Endothelial cell (in vitro differentiated cells): Measurements from ENCODE around the gene ALCAM. TPM values are rescaled to one million over a fixed set of nuclear protein-coding genes. Genes with fewer than 3 reads are reported as not detected.

Experiments used
- DNase-seq: peaks from one replicate; pipeline ENCODE4 v3.0.0; 2021; ENCODE audit warnings: low spot score
- H3K27ac Mint-ChIP-seq: one replicate; pipeline ENCODE4 v1.8.0; 2021; ENCODE audit warnings: mixed read lengths, inconsistent platforms; ENCODE audit not compliant: unreplicated experiment
- H3K27me3 Mint-ChIP-seq: one replicate; pipeline ENCODE4 v1.8.0; 2021; ENCODE audit warnings: mild to moderate bottlenecking, moderate library complexity, mixed read lengths, inconsistent platforms; ENCODE audit not compliant: unreplicated experiment
- H3K36me3 Mint-ChIP-seq: one replicate; pipeline ENCODE4 v1.8.0; 2021; ENCODE audit warnings: mild to moderate bottlenecking, low read depth, mixed read lengths, inconsistent platforms; ENCODE audit not compliant: unreplicated experiment
- H3K4me1 Mint-ChIP-seq: one replicate; pipeline ENCODE4 v1.8.0; 2021; ENCODE audit warnings: mild to moderate bottlenecking, mixed read lengths, inconsistent platforms; ENCODE audit not compliant: unreplicated experiment
- H3K4me3 Mint-ChIP-seq: one replicate; pipeline ENCODE4 v1.8.0; 2021; ENCODE audit warnings: mild to moderate bottlenecking, mixed read lengths, inconsistent platforms; ENCODE audit not compliant: unreplicated experiment
- H3K9me3 Mint-ChIP-seq: one replicate; pipeline ENCODE4 v1.8.0; 2021; ENCODE audit warnings: mixed read lengths, inconsistent platforms; ENCODE audit not compliant: unreplicated experiment
- total RNA-seq: library from RNA; stranded (reverse); fragmentation: NEBNext Ultra II Directional; extraction: Animal tissue kit (Norgen Biotek cat#: 25700); gene quantifications from one replicate; pipeline ENCODE4 v1.2.1, GENCODE V29; 2021; ENCODE audit not compliant: unreplicated experiment
- TF ChIP-seq, protein P1 (sequence below): fragments of 200-600 bp; sonication (generic); IDR thresholded peaks from one replicate; pipeline ENCODE4 v1.5.0; 2021; ENCODE audit warnings: antibody characterized with exemption; ENCODE audit not compliant: unreplicated experiment

Gene ALCAM
- total RNA-seq, 1 donor from 2014 or later: 14.0 TPM

DNA sequence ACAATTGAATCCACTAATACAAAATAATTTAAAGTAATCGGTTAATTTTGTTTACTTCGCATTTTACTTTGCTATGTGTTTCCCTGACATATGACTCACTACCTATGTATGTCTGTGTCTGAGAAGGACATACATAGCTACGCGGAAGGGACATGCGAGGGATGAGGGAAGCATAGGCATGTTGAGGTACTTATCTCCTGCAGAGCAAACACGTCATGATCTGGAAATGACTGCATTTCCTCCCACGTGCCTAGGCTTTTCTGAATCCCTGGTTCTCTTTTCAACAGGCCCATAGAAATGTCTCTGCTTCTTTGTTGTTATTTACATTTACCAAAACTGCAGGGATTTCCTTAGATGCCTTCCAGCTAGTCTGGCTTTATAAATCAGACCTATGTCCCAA is 27.5 kb downstream of the ALCAM start:
- DNase-seq: no peak
- Mint-ChIP-seq H3K4me3 (no peak overlapping the region), H3K27ac (no peak overlapping the region)

DNA sequence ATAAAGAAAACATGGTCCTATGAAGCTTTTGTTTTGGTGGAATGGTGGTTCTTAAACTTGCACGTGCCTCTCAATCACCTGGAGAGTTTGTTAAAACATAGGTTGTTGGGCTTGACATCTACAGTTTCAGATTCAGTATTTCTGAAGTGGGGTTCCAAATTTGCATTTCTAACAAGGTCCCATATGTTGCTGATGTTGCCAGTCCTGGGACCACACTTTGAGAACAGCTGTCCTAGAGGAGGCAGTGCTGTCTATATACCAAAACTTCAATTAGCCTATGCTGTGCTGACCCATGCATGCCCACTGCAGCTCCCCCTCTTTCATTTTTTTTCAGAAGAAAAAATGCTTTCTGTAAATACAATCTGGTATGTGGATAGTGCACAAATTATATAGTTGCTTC is 31.3 kb downstream of the ALCAM start:
- no peak for DNase-seq
- Mint-ChIP-seq H3K36me3 (no peaks in the 10 kb centered on the region), H3K27ac (no peak overlapping the region), H3K9me3 (no peaks in the 10 kb centered on the region), H3K4me1 (no peaks in the 10 kb centered on the region), H3K27me3 (no peaks in the 10 kb centered on the region), H3K4me3 (no peak overlapping the region)
- TF ChIP-seq, protein P1, sequence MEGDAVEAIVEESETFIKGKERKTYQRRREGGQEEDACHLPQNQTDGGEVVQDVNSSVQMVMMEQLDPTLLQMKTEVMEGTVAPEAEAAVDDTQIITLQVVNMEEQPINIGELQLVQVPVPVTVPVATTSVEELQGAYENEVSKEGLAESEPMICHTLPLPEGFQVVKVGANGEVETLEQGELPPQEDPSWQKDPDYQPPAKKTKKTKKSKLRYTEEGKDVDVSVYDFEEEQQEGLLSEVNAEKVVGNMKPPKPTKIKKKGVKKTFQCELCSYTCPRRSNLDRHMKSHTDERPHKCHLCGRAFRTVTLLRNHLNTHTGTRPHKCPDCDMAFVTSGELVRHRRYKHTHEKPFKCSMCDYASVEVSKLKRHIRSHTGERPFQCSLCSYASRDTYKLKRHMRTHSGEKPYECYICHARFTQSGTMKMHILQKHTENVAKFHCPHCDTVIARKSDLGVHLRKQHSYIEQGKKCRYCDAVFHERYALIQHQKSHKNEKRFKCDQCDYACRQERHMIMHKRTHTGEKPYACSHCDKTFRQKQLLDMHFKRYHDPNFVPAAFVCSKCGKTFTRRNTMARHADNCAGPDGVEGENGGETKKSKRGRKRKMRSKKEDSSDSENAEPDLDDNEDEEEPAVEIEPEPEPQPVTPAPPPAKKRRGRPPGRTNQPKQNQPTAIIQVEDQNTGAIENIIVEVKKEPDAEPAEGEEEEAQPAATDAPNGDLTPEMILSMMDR: no peak

More for the DNA sequence above, 27.5 kb downstream of the ALCAM start:
- Mint-ChIP-seq H3K4me1 (no peaks in the 10 kb centered on the region), H3K36me3 (peaks cover 6% of the 10 kb centered on the region), H3K27me3 (no peaks in the 10 kb centered on the region), H3K9me3 (no peaks in the 10 kb centered on the region)
- TF ChIP-seq, protein P1: no peak

DNA sequence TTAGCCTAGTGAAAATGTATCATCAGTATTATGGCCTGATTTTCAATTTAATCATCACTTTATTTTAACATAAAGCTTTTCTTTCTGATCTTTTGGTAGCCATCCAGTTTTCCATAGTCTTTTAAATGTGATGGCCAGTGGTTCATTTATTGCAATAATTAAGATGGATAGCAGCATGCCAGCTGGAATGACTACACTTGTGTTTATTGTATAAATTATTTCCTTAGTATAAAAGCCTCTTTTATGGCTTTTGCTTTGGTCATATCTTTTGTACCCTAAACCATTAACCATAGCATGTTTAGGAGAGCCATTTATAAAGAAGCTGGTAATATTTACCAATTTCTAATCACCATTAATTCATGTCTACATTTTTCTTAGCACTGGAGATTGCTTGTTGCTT is 31.7 kb downstream of the ALCAM start:
- no peaks in the 10 kb centered on the region for H3K4me1 Mint-ChIP-seq
- H3K9me3 Mint-ChIP-seq: no peaks in the 10 kb centered on the region
- no peak for DNase-seq
- H3K4me3 Mint-ChIP-seq: no peak overlapping the region
- no peaks in the 10 kb centered on the region for H3K27me3 Mint-ChIP-seq
- no peak overlapping the region for H3K27ac Mint-ChIP-seq
- H3K36me3 Mint-ChIP-seq: no peaks in the 10 kb centered on the region
- TF ChIP-seq, protein P1: no peak

DNA sequence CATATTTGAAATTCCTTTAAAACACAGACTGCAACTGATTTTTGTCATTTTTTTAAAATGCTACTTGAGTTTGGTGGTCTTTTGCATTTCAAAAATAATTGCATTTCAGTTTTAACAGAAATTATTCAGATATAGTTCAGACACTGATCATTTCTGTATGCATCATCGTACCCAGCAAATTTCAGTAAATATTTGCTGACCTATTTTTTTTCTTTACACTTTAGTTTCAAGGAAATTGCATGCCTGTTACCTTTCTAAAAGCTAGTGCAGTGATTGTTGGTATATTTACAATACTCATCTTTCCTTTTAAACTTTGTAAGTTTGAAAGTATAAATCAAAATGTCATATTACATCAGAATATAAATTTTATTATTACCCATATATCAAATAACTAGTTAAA is 32.4 kb downstream of the ALCAM start:
- Mint-ChIP-seq H3K27ac (no peak overlapping the region), H3K4me3 (no peak overlapping the region), H3K4me1 (no peaks in the 10 kb centered on the region), H3K9me3 (no peaks in the 10 kb centered on the region), H3K27me3 (no peaks in the 10 kb centered on the region), H3K36me3 (no peaks in the 10 kb centered on the region)
- TF ChIP-seq, protein P1: no peak
- no peak for DNase-seq

DNA sequence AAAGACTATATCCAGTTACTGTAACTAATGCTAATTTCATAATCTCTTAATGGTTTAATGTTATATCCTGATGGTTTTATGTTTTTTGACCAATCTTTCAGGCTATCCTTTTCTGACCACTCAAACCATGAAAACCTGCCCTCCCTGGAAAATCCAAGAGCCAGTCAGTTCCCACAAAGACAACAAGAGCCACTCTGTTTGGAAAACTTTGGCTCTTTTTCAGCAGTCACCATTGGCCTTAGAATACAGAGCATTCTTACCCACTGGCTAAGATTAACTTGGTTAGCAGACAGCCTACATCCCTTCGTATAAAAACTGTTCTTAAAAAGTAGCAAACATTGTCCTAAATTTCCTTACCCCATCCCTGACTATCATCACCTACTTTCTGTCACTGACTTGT is 32.9 kb downstream of the ALCAM start:
- no peaks in the 10 kb centered on the region for H3K27me3 Mint-ChIP-seq
- no peak overlapping the region for H3K27ac Mint-ChIP-seq
- TF ChIP-seq, protein P1: no peak
- DNase-seq: no peak
- H3K4me1 Mint-ChIP-seq: no peaks in the 10 kb centered on the region
- H3K36me3 Mint-ChIP-seq: no peaks in the 10 kb centered on the region
- H3K4me3 Mint-ChIP-seq: no peak overlapping the region
- H3K9me3 Mint-ChIP-seq: no peaks in the 10 kb centered on the region
